Sigmoid colon (tissue), 7 donors: ENCODE measurements around the gene MED4. TPM values are rescaled to one million over a fixed set of nuclear protein-coding genes. Genes with fewer than 3 reads are reported as not detected.
"Not testable (repeated sequence)": the region's sequence is repeated elsewhere in the genome, so short reads cannot be mapped to it uniquely, and the experiment has no call there.

Source experiments
- DNase-seq: peaks from one replicate; pipeline ENCODE4 v3.0.0-alpha.2; 2019
- H3K27ac ChIP-seq, 4 donors: fragments of 200-600 bp; sonication (generic); one replicate each; pipeline ENCODE4 v1.5.1; 2016 to 2019; ENCODE audit warnings: mild to moderate bottlenecking in 1 of 4
- H3K27me3 ChIP-seq, 3 donors: fragments of 200-600 bp; sonication (generic); one replicate each; pipeline ENCODE4 v1.5.1; 2019; ENCODE audit warnings: mild to moderate bottlenecking in 1 of 3
- H3K36me3 ChIP-seq, 4 donors: fragments of 200-600 bp; sonication (generic); one replicate each; pipeline ENCODE4 v1.5.1; 2016 to 2019
- H3K4me1 ChIP-seq, 4 donors: fragments of 200-600 bp; sonication (generic); one replicate each; pipeline ENCODE4 v1.5.1; 2017 to 2019
- H3K4me3 ChIP-seq, 4 donors: fragments of 200-600 bp; sonication (generic); one replicate each; pipeline ENCODE4 v1.5.1; 2017 to 2019; ENCODE audit warnings: mild to moderate bottlenecking in 2 of 4, moderate library complexity in 1 of 4
- H3K9me3 ChIP-seq, 4 donors: fragments of 200-600 bp in 3 of 4; sonication (generic) in 3 of 4; one replicate each; pipeline versions ENCODE4 v1.5.1 to v1.6.1; 2013 to 2019
- CTCF ChIP-seq, 4 experiments: fragments of 450-650 bp in 3 of 4; fragments of 200-600 bp in 1 of 4; IDR thresholded peaks; one replicate each; pipeline ENCODE4 v1.5.1; 2016 to 2019; ENCODE audit warnings: antibody characterized with exemption in 4 of 4, mild to moderate bottlenecking in 3 of 4, moderate library complexity in 2 of 4
- EP300 ChIP-seq, 4 donors: sonication (generic); formaldehyde crosslinking; IDR thresholded peaks; one replicate each; pipeline ENCODE4 v1.6.1; 2017; ENCODE audit warnings: antibody characterized with exemption in 4 of 4
- POLR2A ChIP-seq, 2 donors: fragments of 450-650 bp; IDR thresholded peaks; one replicate each; pipeline ENCODE4 v1.6.1; 2016; ENCODE audit warnings: antibody characterized with exemption in 2 of 2, mild to moderate bottlenecking in 2 of 2, moderate library complexity in 2 of 2
- POLR2AphosphoS5 ChIP-seq, 4 donors: sonication (generic); formaldehyde crosslinking; IDR thresholded peaks; one replicate each; pipeline ENCODE4 v1.6.1; 2017; ENCODE audit warnings: antibody characterized with exemption in 4 of 4
- WGBS, 2 donors: extraction: QIAGEN DNeasy Blood & Tissue Kit; methylation state at CpG; one replicate each; pipeline ENCODE4 v1.1.7; 2013; 5-methylcytosine and 5-hydroxymethylcytosine counted together
- intact Hi-C: fragments of 100-400 bp; cut with DNase I; formaldehyde crosslinking; loops from one replicate; pipeline ENCODE4 v1.15.1; 2023
- polyA plus RNA-seq, 3 donors: library from polyadenylated mRNA; stranded (reverse); fragments of 200-250 nt; gene quantifications; one replicate each; pipeline ENCODE4 v1.2.3, GENCODE V29; 2013
- total RNA-seq, 4 donors: library from RNA; depleted of rRNA; stranded (reverse); fragments of >200 nt; gene quantifications; one replicate each; pipeline ENCODE4 v1.1.0, GENCODE V29; 2016
- donor health status: healthy with polysubstance abuse.
- donor health status: Bipolar disorder and iron deficiency.
- donor health status: healthy.

MED4 gene
- total and polyA plus RNA-seq, 7 donors: 38.5 to 76.9 (median 49.9) TPM

GRCh38 chr13:48069573-48069972 is 25.3 kb downstream of the MED4 start:
- DNase-seq: no peak
- TF ChIP-seq POLR2A (IDR thresholded peaks at IDR 0.05) (no peak), EP300 (IDR thresholded peaks at IDR 0.05) (no peak), POLR2AphosphoS5 (IDR thresholded peaks at IDR 0.05) (no peak), CTCF (IDR thresholded peaks at IDR 0.05) (no peak)
- Histone ChIP-seq H3K27me3 (no peaks in the 10 kb centered on the region), H3K4me3 (no peak overlapping the region), H3K4me1 (no peaks in the 10 kb centered on the region), H3K27ac (no peak overlapping the region), H3K36me3 (peaks cover 0 to 83% (median 19%) of the 10 kb centered on the region in 4 donors), H3K9me3 (peaks cover 0 to 12% (median 0%) of the 10 kb centered on the region in 4 donors)
- WGBS, 2 donors: 99 to 100% methylated on average over 1 of the region's 1 CpG
- intact Hi-C loops: no loop called here

GRCh38 chr13:48068952-48069351 is 26.0 kb downstream of the MED4 start:
- no peak overlapping the region for H3K27ac ChIP-seq
- 94 to 98% methylated on average over 2 of the region's 2 CpGs for WGBS, 2 donors
- H3K36me3 ChIP-seq: peaks cover 0 to 77% (median 17%) of the 10 kb centered on the region in 4 donors
- peaks cover 0 to 12% (median 0%) of the 10 kb centered on the region in 4 donors for H3K9me3 ChIP-seq
- intact Hi-C loops: no loop called here
- no peak for TF ChIP-seq POLR2AphosphoS5 (IDR thresholded peaks at IDR 0.05)
- no peak for TF ChIP-seq EP300 (IDR thresholded peaks at IDR 0.05)
- TF ChIP-seq POLR2A (IDR thresholded peaks at IDR 0.05): no peak
- TF ChIP-seq CTCF (IDR thresholded peaks at IDR 0.05): no peak
- H3K4me3 ChIP-seq: no peak overlapping the region
- DNase-seq: no peak
- no peaks in the 10 kb centered on the region for H3K27me3 ChIP-seq
- H3K4me1 ChIP-seq: no peaks in the 10 kb centered on the region

GRCh38 chr13:48068036-48068435 is 26.9 kb downstream of the MED4 start:
- TF ChIP-seq EP300 (IDR thresholded peaks at IDR 0.05): no peak
- no peak for TF ChIP-seq POLR2A (IDR thresholded peaks at IDR 0.05)
- no peak for TF ChIP-seq POLR2AphosphoS5 (IDR thresholded peaks at IDR 0.05)
- no peak for TF ChIP-seq CTCF (IDR thresholded peaks at IDR 0.05)
- H3K9me3 ChIP-seq: peaks cover 0 to 12% (median 0%) of the 10 kb centered on the region in 4 donors
- intact Hi-C loops: no loop called here
- H3K36me3 ChIP-seq: peaks cover 0 to 68% (median 13%) of the 10 kb centered on the region in 4 donors
- H3K4me3 ChIP-seq: no peak overlapping the region
- no peaks in the 10 kb centered on the region for H3K27me3 ChIP-seq
- H3K4me1 ChIP-seq: no peaks in the 10 kb centered on the region
- no peak for DNase-seq
- no peak overlapping the region for H3K27ac ChIP-seq

- H3K27ac ChIP-seq: no peak overlapping the region
- intact Hi-C loops: no loop called here
- H3K9me3 ChIP-seq: peaks cover 0 to 6% (median 0%) of the 10 kb centered on the region in 4 donors
- no peak overlapping the region for H3K4me3 ChIP-seq
- peaks cover 0 to 52% (median 3%) of the 10 kb centered on the region in 4 donors for H3K36me3 ChIP-seq
- TF ChIP-seq EP300 (IDR thresholded peaks at IDR 0.05) (no peak), POLR2A (IDR thresholded peaks at IDR 0.05) (no peak), CTCF (IDR thresholded peaks at IDR 0.05) (no peak), POLR2AphosphoS5 (IDR thresholded peaks at IDR 0.05) (no peak)
- 97% methylated on average over 3 of the region's 3 CpGs for WGBS, 2 donors
- no peak for DNase-seq
- no peaks in the 10 kb centered on the region for H3K27me3 ChIP-seq
- no peaks in the 10 kb centered on the region for H3K4me1 ChIP-seq
Observed at GRCh38 chr13:48066310-48066989, 28.5 kb downstream of the MED4 start.

- H3K4me1 ChIP-seq, H3K36me3 ChIP-seq, DNase-seq, H3K27ac ChIP-seq, H3K27me3 ChIP-seq, H3K9me3 ChIP-seq, intact Hi-C loops, H3K4me3 ChIP-seq: not testable (repeated sequence)
- WGBS, 2 donors: 57 to 77% methylated on average over 5 of the region's 5 CpGs
Observed at GRCh38 chr13:48059951-48060350, 35.0 kb downstream of the MED4 start.

- H3K36me3 ChIP-seq, intact Hi-C loops, H3K4me3 ChIP-seq, H3K4me1 ChIP-seq, H3K27me3 ChIP-seq, DNase-seq, H3K9me3 ChIP-seq, H3K27ac ChIP-seq: not testable (repeated sequence)
- 97% methylated on average over 6 of the region's 6 CpGs for WGBS, 2 donors
Observed at GRCh38 chr13:48058536-48058935, 36.4 kb downstream of the MED4 start.
